ENCODE data around the gene BAZ2A. TPM values are rescaled to one million over a fixed set of nuclear protein-coding genes. Genes with fewer than 3 reads are reported as not detected.

The BAZ2A gene
- total RNA-seq, 4 donors from 2014 or later, result 61.9 to 172 (median 82.3) TPM

GRCh38 chr12:56634242-56634836, 4.2 kb upstream of the BAZ2A start:
- no peak for TF ChIP-seq CTCF (IDR thresholded peaks at IDR 0.05; ENCODE audit: low read depth)

- TF ChIP-seq CTCF (IDR thresholded peaks at IDR 0.05; ENCODE audit: low read depth), result no peak
Measured at GRCh38 chr12:56633468-56634241, 3.5 kb upstream of the BAZ2A start.

GRCh38 chr12:56632701-56633467, 2.8 kb upstream of the BAZ2A start:
- TF ChIP-seq CTCF (IDR thresholded peaks at IDR 0.05; ENCODE audit: low read depth), result no peak

- TF ChIP-seq CTCF (IDR thresholded peaks at IDR 0.05; ENCODE audit: low read depth), result no peak
Measured at GRCh38 chr12:56631790-56632700, 1.9 kb upstream of the BAZ2A start.

- no peak for TF ChIP-seq CTCF (IDR thresholded peaks at IDR 0.05; ENCODE audit: low read depth)
Measured at GRCh38 chr12:56629459-56630179, 507 bp downstream of the BAZ2A start.

- TF ChIP-seq CTCF (IDR thresholded peaks at IDR 0.05; ENCODE audit: low read depth), result no peak
Measured at GRCh38 chr12:56628671-56629458, 1.3 kb downstream of the BAZ2A start.
